ENCODE measurements around the gene DENND1C. TPM values are rescaled to one million over a fixed set of nuclear protein-coding genes. Genes with fewer than 3 reads are reported as not detected.
A peak's percentile ranks its signal among the peaks of the same experiment; 100 is the strongest.

The DENND1C gene
- polyA plus RNA-seq, 3 donors, result 11.2 to 60.2 (median 20.5) TPM

- Histone ChIP-seq H3K9ac (ENCODE audit: insufficient read depth, low read length, poor library complexity, severe bottlenecking) (peak overlapping the region; percentile 58), H3K4me3 (replicated peaks in 1 of 3; ENCODE audit: low read depth in 2 of 3, low read length in 3 of 3) (peak overlapping the region; percentile 65 to 82 (median 74)), H3K79me2 (ENCODE audit: insufficient read depth, low read length) (no peaks in the 10 kb centered on the region), H4K20me1 (ENCODE audit: insufficient read depth, low read length) (no peaks in the 10 kb centered on the region), H3K27me3 (ENCODE audit: control insufficient read depth in 2 of 2, insufficient read depth in 2 of 2, low read length in 2 of 2) (no peaks in the 10 kb centered on the region), H2AFZ (ENCODE audit: insufficient read depth, low read depth, low read length, poor library complexity, severe bottlenecking) (peak overlapping the region; percentile 90), H3K4me2 (replicated peaks; ENCODE audit: extremely low read depth, low read length, poor library complexity, severe bottlenecking) (peak overlapping the region; percentile 88), H3K9me3 (replicated peaks in 1 of 2; ENCODE audit: control insufficient read depth in 1 of 2, insufficient read depth in 1 of 2, low read length in 2 of 2) (no peaks in the 10 kb centered on the region), H3K36me3 (replicated peaks in 1 of 2; ENCODE audit: control insufficient read depth in 1 of 2, insufficient read depth in 2 of 2, low read length in 2 of 2) (no peaks in the 10 kb centered on the region), H3K27ac (ENCODE audit: low read depth in 1 of 2, low read length in 2 of 2) (peak overlapping the region; percentile 38 to 52), H3K4me1 (ENCODE audit: control insufficient read depth in 1 of 2, insufficient read depth in 2 of 2, low read length in 2 of 2) (peaks cover 18 to 31% of the 10 kb centered on the region in 2 donors)
- WGBS (ENCODE audit: insufficient coverage), result 0% methylated on average over 21 of the region's 38 CpGs
- Mint-ChIP-seq H3K4me1 (peaks cover 25% of the 10 kb centered on the region), H3K4me3 (peak overlapping the region; percentile 98 to 100), H3K9me3 (peaks cover 0 to 4% (median 0%) of the 10 kb centered on the region in 7 donors), H3K27ac (peak overlapping the region; percentile 83 to 97 (median 89)), H3K27me3 (ENCODE audit: low read depth in 3 of 3) (peaks cover 5 to 28% (median 20%) of the 10 kb centered on the region in 3 donors), H3K36me3 (no peaks in the 10 kb centered on the region)
- intact Hi-C loops (cut with micrococcal nuclease), result loop anchor here (2.0 to 10.0 kb wide), 3 partner anchors 116 to 346 kb away; partner anchors contain the start of gene SH2D3A (in 2 of the 2)
- TF ChIP-seq, protein P1, sequence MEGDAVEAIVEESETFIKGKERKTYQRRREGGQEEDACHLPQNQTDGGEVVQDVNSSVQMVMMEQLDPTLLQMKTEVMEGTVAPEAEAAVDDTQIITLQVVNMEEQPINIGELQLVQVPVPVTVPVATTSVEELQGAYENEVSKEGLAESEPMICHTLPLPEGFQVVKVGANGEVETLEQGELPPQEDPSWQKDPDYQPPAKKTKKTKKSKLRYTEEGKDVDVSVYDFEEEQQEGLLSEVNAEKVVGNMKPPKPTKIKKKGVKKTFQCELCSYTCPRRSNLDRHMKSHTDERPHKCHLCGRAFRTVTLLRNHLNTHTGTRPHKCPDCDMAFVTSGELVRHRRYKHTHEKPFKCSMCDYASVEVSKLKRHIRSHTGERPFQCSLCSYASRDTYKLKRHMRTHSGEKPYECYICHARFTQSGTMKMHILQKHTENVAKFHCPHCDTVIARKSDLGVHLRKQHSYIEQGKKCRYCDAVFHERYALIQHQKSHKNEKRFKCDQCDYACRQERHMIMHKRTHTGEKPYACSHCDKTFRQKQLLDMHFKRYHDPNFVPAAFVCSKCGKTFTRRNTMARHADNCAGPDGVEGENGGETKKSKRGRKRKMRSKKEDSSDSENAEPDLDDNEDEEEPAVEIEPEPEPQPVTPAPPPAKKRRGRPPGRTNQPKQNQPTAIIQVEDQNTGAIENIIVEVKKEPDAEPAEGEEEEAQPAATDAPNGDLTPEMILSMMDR (IDR thresholded peaks at IDR 0.05), result peak; percentile 94
- peak; percentile 78 to 86 (median 84) for DNase-seq
Observed at GRCh38 chr19:6516659-6517291, 35.2 kb upstream of the DENND1C start.

- no peaks in the 10 kb centered on the region for H3K36me3 Mint-ChIP-seq
- peak overlapping the region; percentile 90 for H2AFZ ChIP-seq (ENCODE audit: insufficient read depth, low read depth, low read length, poor library complexity, severe bottlenecking)
- H3K4me2 ChIP-seq (replicated peaks; ENCODE audit: extremely low read depth, low read length, poor library complexity, severe bottlenecking), result peak overlapping the region; percentile 88
- no peaks in the 10 kb centered on the region for H3K27me3 ChIP-seq (ENCODE audit: control insufficient read depth in 2 of 2, insufficient read depth in 2 of 2, low read length in 2 of 2)
- H3K27me3 Mint-ChIP-seq (ENCODE audit: low read depth in 3 of 3), result peaks cover 5 to 28% (median 20%) of the 10 kb centered on the region in 3 donors
- peak overlapping the region; percentile 98 to 100 for H3K4me3 Mint-ChIP-seq
- H3K9me3 ChIP-seq (replicated peaks in 1 of 2; ENCODE audit: control insufficient read depth in 1 of 2, insufficient read depth in 1 of 2, low read length in 2 of 2), result no peaks in the 10 kb centered on the region
- H3K4me1 ChIP-seq (ENCODE audit: control insufficient read depth in 1 of 2, insufficient read depth in 2 of 2, low read length in 2 of 2), result peaks cover 17 to 30% of the 10 kb centered on the region in 2 donors
- no peaks in the 10 kb centered on the region for H3K36me3 ChIP-seq (replicated peaks in 1 of 2; ENCODE audit: control insufficient read depth in 1 of 2, insufficient read depth in 2 of 2, low read length in 2 of 2)
- H3K9ac ChIP-seq (ENCODE audit: insufficient read depth, low read length, poor library complexity, severe bottlenecking), result peak overlapping the region; percentile 58
- H3K4me3 ChIP-seq (replicated peaks in 1 of 3; ENCODE audit: low read depth in 2 of 3, low read length in 3 of 3), result peak overlapping the region; percentile 65 to 82 (median 74)
- WGBS (ENCODE audit: insufficient coverage), result 0% methylated on average over 26 of the region's 26 CpGs
- H3K27ac ChIP-seq (ENCODE audit: low read depth in 1 of 2, low read length in 2 of 2), result peak overlapping the region; percentile 38 to 52
- no peaks in the 10 kb centered on the region for H4K20me1 ChIP-seq (ENCODE audit: insufficient read depth, low read length)
- intact Hi-C loops (cut with micrococcal nuclease), result loop anchor here (2.0 to 10.0 kb wide), 3 partner anchors 117 to 347 kb away; partner anchors contain the start of gene SH2D3A (in 2 of the 2)
- H3K9me3 Mint-ChIP-seq, result peaks cover 0 to 4% (median 0%) of the 10 kb centered on the region in 7 donors
- DNase-seq, result peak; percentile 86 to 93 (median 93)
- peak overlapping the region; percentile 83 to 97 (median 89) for H3K27ac Mint-ChIP-seq
- H3K4me1 Mint-ChIP-seq, result peaks cover 24% of the 10 kb centered on the region
- TF ChIP-seq, protein P1 (IDR thresholded peaks at IDR 0.05), result no peak
- H3K79me2 ChIP-seq (ENCODE audit: insufficient read depth, low read length), result no peaks in the 10 kb centered on the region
Observed at GRCh38 chr19:6516018-6516658, 34.6 kb upstream of the DENND1C start.

All from CD14-positive monocyte (primary cell).